ENCODE measurements around the gene TNK2. TPM values are rescaled to one million over a fixed set of nuclear protein-coding genes. Genes with fewer than 3 reads are reported as not detected.

TNK2 gene
- polyA plus RNA-seq, 2 of the 4 experiments (the other 2 are of a cell fraction) = 2.2 to 12.5 TPM

DNA sequence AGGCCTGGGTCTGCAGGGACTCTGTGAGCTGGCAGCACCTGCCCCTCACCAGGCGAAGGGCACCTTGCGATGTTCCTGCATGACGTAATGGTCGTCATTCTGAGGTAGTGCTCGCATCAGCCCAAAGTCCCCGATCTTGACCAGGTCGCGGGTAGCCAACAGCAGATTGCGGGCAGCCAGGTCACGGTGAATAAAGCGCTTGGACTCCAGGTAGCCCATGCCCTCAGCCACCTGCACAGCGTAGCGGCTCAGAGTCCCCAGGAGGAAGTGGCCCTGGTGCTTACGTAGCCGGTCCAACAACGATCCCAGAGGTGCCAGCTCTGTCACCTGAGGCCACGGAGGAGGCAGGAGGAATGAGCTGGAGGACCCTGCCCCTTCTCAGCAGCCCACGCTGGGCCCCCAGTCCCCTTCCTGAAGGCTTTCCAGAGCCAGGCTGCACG, 26.3 kb downstream of the TNK2 start:
- TF ChIP-seq RCOR1 (IDR thresholded peaks at IDR 0.05; ENCODE audit: low read depth, low read length) = no peak
- TF ChIP-seq ZC3H11A (IDR thresholded peaks at IDR 0.05) = no peak
- TF ChIP-seq ZNF302 (CRISPR knock-in tag; IDR thresholded peaks at IDR 0.05) = no peak
- TF ChIP-seq HOXB13 (CRISPR knock-in tag; IDR thresholded peaks at IDR 0.05; ENCODE audit: low read depth) = no peak
- no peak for TF ChIP-seq MAFK (IDR thresholded peaks at IDR 0.05; ENCODE audit: partially characterized antibody)
- no peak for TF ChIP-seq HDAC2 (IDR thresholded peaks at IDR 0.05)
- no peak for TF ChIP-seq SMC3 (IDR thresholded peaks at IDR 0.05)
- no peak for TF ChIP-seq CHD2 (IDR thresholded peaks at IDR 0.05; ENCODE audit: low read length, partially characterized antibody)
- no peak for TF ChIP-seq JUN (IDR thresholded peaks at IDR 0.05)
- TF ChIP-seq HOXA7 (CRISPR knock-in tag; IDR thresholded peaks at IDR 0.05) = no peak
- no peak for FAIRE-seq
- ChIA-PET CTCF (interaction anchor here (1.1 to 1.5 kb wide), 2 partner anchors 13 to 19 kb away, joined by 3 to 7 read pairs; no protein-coding TSS in a partner anchor), POLR2A (no interaction called here)
- no peak overlapping the region for H3K27ac ChIP-seq
- H3K4me2 ChIP-seq = no peak overlapping the region
- H3K9me3 ChIP-seq = no peaks in the 10 kb centered on the region
- DNase-seq (ENCODE audit: low read depth in 1 of 2, low spot score in 1 of 2) = no peak
- ATAC-seq = no peak
- WGBS (ENCODE audit: missing lambda C conversion rate) = 98% methylated on average over 12 of the region's 19 CpGs
- H3K4me3 ChIP-seq = no peak overlapping the region
- peaks cover 4% of the 10 kb centered on the region for H3K4me1 ChIP-seq

DNA sequence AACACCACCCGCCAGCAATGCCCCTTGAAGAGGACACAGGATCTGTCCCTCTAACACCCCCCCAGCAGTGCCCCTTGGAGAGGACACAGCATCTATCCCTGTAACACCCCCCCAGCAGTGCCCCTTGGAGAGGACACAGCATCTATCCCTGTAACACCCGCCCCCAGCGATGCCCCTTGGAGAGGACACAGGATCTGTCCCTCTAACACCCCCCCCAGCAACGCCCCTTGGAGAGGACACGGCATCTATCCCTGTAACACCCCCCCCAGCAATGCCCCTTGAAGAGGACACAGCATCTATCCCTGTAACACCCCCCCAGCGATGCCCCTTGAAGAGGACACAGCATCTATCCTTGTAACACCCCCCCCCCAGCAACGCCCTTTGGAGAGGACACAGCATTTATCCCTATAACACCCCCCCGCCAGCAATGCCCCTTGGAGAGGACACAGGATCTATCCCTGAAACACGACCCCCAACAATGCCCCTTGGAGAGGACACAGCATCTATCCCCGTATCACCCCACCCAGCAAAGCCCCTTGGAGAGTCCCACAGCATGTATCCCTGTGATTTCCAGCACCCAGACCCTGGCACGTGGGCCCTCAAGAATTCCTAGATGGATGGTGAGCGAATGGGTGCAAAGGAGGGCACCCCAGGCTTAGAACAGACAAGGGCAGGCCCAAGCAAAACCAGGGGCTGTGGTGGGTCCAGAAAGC, 26.9 kb downstream of the TNK2 start:
- Histone ChIP-seq H3K4me2 (no peak overlapping the region), H3K4me1 (peaks cover 10% of the 10 kb centered on the region), H3K27ac (no peak overlapping the region), H3K4me3 (no peak overlapping the region), H3K9me3 (no peaks in the 10 kb centered on the region)
- CTCF ChIA-PET = interaction anchor here (1.5 kb wide), 1 partner anchor 13 kb away, joined by 7 read pairs; no protein-coding TSS in a partner anchor
- WGBS (ENCODE audit: missing lambda C conversion rate) = 87% methylated on average over 6 of the region's 12 CpGs
- POLR2A ChIA-PET = no interaction called here
- DNase-seq (ENCODE audit: low read depth in 1 of 2, low spot score in 1 of 2) (no peak), ATAC-seq (no peak), FAIRE-seq (no peak)
- no peak for TF ChIP-seq PHF8 (IDR thresholded peaks at IDR 0.05; ENCODE audit: borderline replicate concordance, low read depth)

GRCh38 chr3:195880037-195880431, 28.3 kb downstream of the TNK2 start:
- peaks cover 12% of the 10 kb centered on the region for H3K4me1 ChIP-seq
- no peak overlapping the region for H3K27ac ChIP-seq
- no peaks in the 10 kb centered on the region for H3K9me3 ChIP-seq
- CTCF ChIA-PET = no interaction called here
- WGBS (ENCODE audit: missing lambda C conversion rate) = 89% methylated on average over 4 of the region's 4 CpGs
- no peak overlapping the region for H3K4me2 ChIP-seq
- TF ChIP-seq JUN (IDR thresholded peaks at IDR 0.05) (no peak), HOXB5 (CRISPR knock-in tag; IDR thresholded peaks at IDR 0.05) (no peak), CHD4 (IDR thresholded peaks at IDR 0.05; ENCODE audit: borderline replicate concordance) (no peak), ZFP36 (IDR thresholded peaks at IDR 0.05; ENCODE audit: borderline replicate concordance, partially characterized antibody) (no peak), FOSB (CRISPR knock-in tag; IDR thresholded peaks at IDR 0.05) (no peak), BHLHE40 (IDR thresholded peaks at IDR 0.05; ENCODE audit: low read depth, low read length) (no peak), CHD2 (IDR thresholded peaks at IDR 0.05; ENCODE audit: low read length, partially characterized antibody) (no peak)
- TF ChIP-seq, protein P1, sequence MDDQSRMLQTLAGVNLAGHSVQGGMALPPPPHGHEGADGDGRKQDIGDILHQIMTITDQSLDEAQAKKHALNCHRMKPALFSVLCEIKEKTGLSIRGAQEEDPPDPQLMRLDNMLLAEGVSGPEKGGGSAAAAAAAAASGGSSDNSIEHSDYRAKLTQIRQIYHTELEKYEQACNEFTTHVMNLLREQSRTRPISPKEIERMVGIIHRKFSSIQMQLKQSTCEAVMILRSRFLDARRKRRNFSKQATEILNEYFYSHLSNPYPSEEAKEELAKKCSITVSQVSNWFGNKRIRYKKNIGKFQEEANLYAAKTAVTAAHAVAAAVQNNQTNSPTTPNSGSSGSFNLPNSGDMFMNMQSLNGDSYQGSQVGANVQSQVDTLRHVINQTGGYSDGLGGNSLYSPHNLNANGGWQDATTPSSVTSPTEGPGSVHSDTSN (IDR thresholded peaks at IDR 0.05) = no peak
- no peak for FAIRE-seq
- DNase-seq (ENCODE audit: low read depth in 1 of 2, low spot score in 1 of 2) = no peak
- POLR2A ChIA-PET = no interaction called here
- no peak for ATAC-seq
- no peak overlapping the region for H3K4me3 ChIP-seq

DNA sequence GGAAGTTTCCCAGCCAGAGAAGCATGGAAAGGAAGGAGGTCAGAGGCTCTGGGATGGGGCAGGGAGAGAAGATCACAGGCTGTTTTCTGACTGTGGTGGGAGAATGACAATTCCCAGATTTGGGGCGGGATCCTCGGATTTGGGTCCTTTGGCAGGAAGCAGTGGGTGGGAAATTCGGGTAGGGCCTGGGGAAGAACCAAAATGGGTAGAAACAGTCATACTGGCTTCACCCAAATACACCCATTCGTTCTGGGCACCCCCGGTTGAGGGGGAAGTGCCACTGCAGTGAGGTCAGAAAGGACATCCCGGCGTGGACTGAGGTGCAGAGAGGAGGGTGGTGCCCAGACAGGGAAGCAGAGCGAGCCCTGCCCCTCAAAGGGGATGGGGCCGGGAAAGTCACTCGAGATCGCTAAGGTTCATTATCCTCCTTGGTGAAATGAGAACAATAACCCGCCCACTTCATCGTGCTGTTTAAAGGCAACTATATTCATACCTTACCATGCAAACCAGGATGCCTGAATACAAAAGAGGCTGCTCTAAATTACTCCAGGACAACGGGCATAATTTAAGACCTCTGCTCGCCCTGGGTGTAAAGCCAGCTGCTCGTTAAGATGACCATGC, 28.8 kb downstream of the TNK2 start:
- no peak overlapping the region for H3K4me3 ChIP-seq
- H3K4me2 ChIP-seq = no peak overlapping the region
- FAIRE-seq (no peak), DNase-seq (ENCODE audit: low read depth in 1 of 2, low spot score in 1 of 2) (no peak), ATAC-seq (no peak)
- H3K4me1 ChIP-seq = peaks cover 12% of the 10 kb centered on the region
- H3K9me3 ChIP-seq = no peaks in the 10 kb centered on the region
- WGBS (ENCODE audit: missing lambda C conversion rate) = 79% methylated on average over 16 of the region's 16 CpGs
- ChIA-PET CTCF (no interaction called here), POLR2A (no interaction called here)
- no peak overlapping the region for H3K27ac ChIP-seq
- TF ChIP-seq FOXS1 (CRISPR knock-in tag; IDR thresholded peaks at IDR 0.05) (no peak), HEYL (CRISPR knock-in tag; IDR thresholded peaks at IDR 0.05) (no peak), MYC (IDR thresholded peaks at IDR 0.05; ENCODE audit: borderline replicate concordance, low read length) (no peak), CTCF (IDR thresholded peaks at IDR 0.05) (no peak), HOXB5 (CRISPR knock-in tag; IDR thresholded peaks at IDR 0.05) (no peak), HDAC2 (IDR thresholded peaks at IDR 0.05) (no peak), HMGXB4 (CRISPR knock-in tag; IDR thresholded peaks at IDR 0.05; ENCODE audit: borderline replicate concordance) (no peak), CHD2 (IDR thresholded peaks at IDR 0.05; ENCODE audit: low read length, partially characterized antibody) (no peak), CBX2 (IDR thresholded peaks at IDR 0.05; ENCODE audit: borderline replicate concordance, low read depth) (no peak), ZFP36 (IDR thresholded peaks at IDR 0.05; ENCODE audit: borderline replicate concordance, partially characterized antibody) (no peak), ZC3H11A (IDR thresholded peaks at IDR 0.05) (no peak)
